NCI-H2081 (cell line): ENCODE measurements around the gene ECHS1.
"Not testable (repeated sequence)": the region's sequence is repeated elsewhere in the genome, so short reads cannot be mapped to it uniquely, and the experiment has no call there.

Experiments
- DNase-seq, 2 experiments: peaks; one replicate each; lab custom pipeline; 2025; lab: John Stamatoyannopoulos, UW

Gene ECHS1

DNA sequence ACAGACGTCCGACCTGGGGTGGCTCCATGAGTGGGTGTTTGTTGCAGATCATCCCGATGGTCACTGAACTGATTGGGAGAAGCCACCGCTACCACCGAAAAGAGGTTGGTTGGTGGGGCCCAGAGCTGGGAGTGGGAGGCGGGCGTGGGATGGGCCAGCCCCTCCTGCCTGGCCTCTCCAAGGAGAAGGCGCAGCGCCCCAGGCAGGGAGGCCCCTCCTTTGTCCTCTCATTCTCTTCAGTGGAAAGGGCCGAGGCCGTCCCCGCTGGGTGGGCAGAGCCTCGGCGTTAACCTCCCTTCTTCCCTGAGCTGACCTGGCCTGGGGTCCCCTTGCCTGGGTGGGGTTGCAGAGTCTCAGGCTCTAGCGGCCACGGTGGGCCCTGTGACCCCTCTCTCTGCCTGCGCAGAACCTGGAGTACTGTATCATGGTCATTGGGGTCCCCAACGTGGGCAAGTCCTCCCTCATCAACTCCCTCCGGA lies 26.0 kb upstream of the ECHS1 start:
- DNase-seq: no peak

DNA sequence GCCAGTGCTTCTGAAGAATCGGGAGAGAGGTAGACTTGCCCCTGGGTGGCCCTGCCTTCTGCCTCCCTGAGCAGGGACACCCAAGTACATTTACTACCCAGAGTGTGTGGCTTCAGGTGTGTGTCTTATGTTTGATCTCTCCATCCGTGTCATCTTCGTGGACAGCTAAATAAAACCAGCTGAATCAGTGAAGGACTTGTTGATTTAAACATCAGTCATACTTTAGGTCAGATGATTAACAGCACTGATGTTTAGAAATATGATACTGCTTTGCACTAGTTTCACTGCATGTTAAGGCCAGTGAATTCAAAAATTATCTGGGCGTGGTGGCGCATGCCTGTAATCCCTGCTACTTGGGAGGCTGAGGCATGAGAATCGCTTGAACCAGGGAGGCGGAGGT lies 24.8 kb upstream of the ECHS1 start:
- no peak for DNase-seq

DNA sequence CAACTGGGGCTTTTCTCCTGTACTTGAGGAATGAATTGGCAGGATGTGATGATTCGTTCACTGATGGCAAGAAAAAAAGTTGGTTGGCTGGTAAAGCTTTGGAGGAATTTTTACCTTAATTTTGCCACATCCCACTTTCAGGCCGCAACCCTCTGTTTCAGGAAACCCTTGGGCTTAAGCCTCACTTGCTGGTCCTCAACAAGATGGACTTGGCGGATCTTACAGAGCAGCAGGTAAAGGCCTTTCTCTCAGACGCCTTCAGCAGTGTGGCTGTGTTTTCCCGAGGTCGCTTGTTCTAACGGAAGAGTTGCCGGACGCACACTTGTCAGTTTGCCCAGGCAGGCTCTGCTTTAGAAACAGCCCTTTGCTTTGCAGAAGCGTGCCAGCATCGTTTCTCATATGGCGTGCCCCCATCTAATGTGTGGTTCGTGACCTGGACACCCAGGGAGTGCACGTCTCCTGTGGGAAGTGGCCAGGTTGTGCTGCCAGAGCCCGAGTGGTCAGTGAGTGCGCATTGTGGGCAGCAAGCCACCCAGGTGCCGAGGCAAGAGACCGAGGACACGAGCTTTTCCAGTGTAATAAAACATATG lies 23.0 kb upstream of the ECHS1 start:
- DNase-seq: no peak

DNA sequence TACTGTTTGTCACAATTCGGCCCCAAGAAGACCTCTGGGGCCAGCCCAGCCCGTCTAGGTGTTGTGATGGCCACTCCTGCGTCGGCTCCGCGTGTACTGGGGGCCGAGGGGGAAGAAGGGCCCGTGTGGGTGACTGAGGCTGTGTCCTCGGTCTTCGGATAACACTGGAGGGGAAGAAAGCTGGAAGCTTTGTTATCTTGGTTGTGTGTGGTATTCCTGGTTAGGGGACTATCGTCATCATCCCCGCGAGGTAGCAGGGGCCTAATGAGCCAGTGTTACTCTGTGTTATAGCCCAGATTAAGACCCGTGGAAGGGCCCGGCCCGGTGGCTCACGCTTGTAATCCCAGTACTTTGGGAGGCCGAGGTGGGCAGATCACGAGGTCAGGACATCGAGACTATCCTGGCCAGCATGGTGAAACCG lies 21.7 kb upstream of the ECHS1 start:
- no peak for DNase-seq

DNA sequence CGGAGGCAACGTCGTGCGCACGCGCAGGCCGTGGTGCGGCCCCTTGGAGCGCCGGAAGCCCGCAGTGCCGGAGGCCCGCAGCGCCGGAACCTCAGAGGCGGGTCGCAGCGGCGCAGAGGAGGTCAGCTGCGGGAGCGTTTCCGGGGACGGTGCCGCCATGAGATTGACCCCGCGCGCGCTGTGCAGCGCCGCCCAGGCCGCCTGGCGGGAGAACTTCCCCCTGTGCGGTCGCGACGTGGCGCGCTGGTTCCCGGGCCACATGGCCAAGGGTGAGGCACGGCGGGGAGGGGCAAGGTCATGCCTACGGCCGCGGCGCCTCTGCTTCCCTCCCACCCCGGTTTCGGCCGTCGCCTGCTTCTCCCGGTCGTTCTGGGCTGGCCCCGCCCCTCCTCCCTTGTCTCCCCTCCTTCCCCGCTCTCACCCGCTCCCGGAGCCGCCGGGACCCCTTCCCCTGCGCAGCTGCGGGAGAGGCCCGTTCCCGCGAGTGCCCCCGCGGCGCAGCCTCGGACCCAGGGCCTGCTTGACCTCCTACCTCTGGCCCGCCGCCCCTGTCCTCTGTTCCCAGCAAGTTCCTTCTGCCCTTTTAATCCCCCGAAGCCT lies 21.0 kb upstream of the ECHS1 start, which contains the start of gene MTG1:
TSS of gene MTG1 (plus strand) at position 94 of the 600 bp plus-strand sequence. CDS start at position 158, 64 bp downstream.
- peak; percentile 85 to 87 for DNase-seq

DNA sequence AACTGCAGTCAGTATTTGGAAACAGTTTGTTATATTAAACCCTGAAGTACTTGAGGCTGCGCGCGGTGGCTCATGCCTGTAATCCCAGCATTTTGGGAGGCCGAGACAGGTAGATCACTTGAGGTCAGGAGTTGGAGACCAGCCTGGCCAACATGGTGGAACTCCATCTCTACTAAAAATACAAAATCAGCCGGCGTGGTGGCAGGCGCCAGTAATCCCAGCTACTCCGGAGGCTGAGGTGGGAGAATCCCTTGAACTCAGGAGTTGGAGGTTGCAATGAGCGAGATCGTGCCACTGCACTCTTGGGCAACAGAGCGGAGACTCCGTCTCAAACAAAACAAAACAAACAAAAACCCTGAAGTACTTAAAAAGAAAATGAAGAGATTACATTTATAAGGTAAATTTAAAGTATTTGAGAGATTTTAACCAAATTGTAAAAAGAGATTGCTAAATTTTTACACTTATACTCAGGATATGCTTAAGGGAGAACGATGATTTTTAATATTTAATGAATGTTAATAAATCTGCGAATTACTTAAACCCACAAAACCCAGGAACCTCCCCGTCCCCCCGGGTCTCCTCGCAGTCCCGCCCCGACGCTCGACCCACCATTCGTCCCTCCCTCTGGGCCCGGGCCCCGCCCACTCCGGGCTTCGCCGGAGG lies 20.4 kb upstream of the ECHS1 start:
- DNase-seq: no peak

DNA sequence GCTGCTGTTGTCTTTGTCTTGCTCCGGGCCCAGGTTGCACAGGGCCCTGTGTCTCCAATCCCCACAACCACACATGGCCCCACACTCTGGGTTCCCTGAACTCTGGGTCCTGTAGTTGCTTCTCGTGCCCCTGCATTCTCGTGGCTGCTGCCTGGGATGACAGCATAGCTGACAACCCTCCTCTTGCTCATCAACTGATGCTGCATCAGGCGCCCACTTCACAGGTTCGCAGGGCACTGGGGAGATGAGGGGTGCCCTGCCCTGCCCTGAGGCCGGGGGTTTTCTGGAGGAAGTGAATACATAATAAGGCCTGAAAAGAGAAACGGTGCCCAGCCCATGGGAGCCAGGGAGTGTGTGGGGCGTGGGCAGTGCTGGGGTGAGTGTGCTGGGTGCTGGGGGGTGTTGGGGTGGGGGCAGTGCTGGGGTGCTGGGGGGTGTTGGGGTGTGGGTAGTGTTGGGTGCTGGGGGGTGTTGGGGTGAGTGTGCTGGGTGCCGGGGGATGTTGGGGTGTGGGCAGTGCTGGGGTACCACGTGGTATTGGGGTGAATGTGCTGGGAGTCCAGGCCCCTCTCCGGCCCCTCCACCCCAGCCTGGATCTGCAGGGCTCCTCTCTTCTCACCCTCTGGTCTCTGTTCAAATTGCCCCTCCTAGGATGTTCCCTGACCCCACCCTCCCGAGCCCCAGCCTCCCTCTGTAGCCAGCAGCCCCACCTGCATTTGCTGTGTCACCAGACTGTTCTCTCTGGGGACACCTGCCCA lies 18.8 kb upstream of the ECHS1 start:
- DNase-seq: no peak

DNA sequence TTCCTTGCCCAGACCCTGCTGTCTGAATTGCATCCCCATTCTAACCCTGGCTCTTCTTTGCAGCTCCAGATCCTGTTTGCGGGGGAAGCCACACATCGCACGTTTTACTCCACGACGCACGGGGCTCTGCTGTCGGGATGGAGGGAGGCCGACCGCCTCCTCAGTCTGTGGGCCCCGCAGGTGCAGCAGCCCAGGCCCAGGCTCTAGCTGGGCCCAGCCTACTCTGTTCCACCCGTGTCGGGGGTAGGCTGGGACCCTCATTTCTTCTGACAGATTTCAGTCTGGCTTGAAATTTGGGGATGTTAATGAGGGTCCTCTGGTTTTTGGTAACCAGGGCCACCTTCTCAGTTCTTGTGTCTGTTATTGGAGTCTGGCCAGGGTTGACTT lies 18.1 kb upstream of the ECHS1 start:
- no peak for DNase-seq

DNA sequence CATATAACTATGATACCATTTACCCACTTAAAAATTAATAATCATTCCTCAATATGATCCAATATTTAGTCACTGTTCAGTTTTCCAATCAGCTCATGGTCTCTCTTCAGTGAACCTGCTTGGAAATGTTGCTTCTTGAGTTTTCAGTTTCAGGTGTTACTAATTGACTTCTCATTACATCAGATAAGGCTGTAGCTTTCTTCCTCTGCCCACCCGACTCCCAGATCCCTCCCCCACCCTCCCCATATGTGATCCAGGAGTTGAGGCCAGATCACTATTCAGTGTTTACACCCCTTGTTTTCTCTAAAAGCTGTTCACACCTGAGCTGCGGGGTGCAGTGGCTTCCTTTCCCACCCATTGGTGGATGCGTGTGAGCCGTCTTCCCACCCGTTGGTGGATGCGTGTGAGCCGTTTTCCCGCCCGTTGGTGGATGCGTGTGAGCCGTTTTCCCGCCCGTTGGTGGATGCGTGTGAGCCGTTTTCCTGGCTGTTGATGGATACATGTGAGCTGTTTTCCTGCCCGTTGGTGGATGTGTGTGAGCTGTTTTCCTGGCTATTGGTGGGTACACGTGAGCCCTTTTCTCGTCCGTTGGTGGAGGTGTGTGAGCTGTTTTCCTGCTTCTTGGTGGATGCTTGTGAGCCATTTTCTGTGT lies 17.6 kb upstream of the ECHS1 start:
- no peak for DNase-seq

DNA sequence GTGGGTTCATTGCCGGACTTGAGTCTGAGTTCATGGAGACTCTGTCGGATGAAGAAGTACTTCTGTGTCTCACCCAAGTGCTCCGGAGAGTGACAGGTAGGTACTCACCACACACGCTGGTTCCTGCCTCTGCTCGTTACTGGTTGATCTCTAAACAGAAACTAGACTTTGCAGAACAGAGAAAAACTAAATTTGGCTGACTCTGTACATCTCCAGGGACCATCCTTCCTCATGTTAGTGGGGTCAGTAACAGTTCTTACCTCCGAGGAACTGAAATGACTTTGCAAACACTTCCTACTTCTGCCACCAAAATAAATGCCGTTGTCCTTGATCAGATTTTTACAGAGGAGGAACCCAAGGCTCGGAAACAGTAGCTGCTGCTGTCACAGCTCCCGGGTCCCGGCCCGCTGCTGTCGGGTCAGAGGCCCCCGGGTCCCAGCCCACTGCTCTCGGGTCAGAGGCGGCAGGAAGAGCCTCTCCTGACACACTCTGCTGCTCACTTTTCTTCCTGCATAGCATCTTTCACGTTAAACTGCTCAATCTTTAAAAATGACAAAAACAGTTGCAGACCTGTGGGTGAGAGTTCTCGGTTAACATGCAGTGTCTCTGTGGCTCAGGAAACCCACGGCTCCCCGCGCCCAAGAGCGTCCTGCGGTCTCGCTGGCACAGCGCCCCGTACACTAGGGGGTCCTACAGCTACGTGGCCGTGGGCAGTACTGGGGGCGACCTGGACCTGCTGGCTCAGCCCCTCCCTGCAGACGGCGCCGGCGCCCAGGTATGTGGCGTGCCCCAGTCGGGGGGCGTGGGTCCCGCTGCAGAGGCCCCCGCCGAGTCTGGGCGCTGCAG lies 16.0 kb upstream of the ECHS1 start:
- DNase-seq: no peak

DNA sequence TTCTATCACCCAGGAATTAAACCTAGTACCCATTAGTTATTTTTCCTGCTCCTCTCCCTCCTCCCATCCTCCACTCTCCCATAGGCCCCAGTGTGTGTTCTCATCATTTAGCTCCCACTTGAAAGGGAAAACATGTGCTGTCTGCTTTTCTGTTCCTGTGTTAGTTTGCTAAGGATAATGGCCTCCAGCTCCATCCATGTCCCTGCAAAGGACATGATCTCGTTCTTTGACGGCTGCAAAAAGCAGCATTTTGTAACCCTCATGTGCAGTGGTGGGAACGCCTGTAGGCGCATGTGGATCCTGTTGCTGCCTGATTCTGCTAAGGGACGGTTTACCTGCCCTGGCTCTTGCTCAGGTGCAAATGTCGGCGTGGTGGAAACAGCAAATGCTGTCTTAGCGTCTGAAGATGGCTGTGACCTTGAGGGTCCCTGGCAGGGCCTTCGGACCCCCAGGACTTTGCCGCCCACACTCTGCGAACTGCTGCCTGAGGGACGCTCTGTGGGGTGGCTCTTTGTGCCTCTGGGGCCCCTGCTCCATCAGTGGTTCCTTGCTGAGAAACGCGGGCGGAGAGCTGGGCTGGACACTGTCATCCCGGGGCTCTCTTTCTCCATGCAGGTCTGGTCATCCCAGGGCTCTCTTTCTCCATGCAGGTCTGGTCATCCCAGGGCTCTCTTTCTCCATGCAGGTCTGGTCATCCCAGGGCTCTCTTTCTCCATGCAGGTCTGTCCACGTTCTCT lies 15.2 kb upstream of the ECHS1 start:
- DNase-seq: no peak

DNA sequence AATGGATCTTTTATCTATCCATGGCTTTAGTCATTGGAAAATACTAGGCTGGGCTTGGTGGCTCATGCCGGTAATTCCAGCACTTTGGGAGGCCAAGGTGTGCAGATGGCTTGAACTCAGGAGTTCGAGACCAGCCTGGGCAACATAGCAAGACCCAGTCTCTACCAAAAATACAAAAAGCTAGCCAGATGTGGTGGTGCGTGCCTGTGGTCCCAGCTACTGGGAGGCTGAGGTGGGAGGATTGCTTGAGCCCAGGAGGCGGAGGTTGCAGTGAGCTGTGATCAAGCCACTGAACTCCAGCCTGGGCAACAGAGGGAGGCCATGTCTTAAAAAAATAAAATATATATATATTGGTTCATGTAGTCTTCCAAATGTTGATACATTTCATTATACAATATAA lies 13.8 kb upstream of the ECHS1 start:
- not testable (repeated sequence) for DNase-seq

DNA sequence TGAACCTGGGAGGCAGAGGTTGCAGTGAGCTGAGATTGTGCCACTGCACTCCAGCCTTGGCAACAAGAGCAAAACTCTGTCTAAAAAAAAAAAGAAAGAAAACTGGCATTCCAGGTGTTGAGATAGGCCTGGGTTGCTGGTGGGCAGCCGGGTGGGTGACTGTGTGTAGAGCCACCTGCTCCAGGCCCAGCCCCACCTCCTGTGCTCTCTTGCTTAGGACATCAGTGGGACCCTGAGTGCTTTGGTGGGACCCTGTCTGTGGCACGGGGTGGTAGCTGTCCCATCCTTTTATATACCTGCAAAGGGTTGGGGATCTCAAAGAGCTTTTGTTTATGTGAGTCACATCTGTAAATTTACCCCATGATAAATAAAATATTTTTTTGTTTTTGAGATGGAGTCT lies 12.1 kb upstream of the ECHS1 start:
- DNase-seq: no peak

DNA sequence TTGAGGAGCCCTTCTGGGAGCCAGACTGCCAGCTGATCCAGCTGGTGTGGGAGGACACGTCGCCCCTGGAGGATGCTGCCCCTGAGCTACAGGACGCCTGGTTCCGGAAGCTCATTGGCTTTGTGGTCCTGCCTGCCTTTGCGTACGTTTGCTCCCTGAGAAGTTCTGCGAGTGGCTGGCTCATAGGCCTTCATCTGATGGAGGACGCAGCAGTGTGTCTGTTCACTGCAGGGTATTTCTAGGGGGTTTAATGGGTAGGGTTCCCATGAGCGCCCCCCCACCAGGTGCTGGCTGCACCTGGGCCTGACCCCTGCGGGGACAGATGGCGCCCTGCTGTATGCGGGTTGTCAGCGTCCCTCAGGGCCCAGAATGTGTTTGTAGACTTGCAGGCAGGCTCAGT lies 10.9 kb upstream of the ECHS1 start:
- DNase-seq: no peak

DNA sequence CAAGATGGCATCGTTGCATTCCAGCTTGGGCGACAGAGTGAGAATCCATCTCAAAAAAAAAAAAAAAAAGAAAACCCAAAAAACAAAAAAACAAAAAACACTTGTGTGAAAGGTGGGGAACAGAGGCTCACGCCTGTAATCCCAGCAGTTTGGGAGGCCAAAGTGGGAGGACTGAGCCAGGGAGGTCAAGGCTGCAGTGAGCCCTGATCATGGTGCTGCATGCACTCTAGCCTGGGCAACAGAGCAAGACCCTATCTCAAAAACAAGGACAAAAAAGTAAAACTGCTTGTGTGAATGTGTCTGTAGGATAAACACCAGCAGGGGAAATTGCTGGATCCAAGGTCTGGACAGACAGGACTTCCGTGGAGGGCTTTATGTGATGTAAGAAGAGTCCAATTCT lies 10.4 kb upstream of the ECHS1 start:
- DNase-seq: no peak

DNA sequence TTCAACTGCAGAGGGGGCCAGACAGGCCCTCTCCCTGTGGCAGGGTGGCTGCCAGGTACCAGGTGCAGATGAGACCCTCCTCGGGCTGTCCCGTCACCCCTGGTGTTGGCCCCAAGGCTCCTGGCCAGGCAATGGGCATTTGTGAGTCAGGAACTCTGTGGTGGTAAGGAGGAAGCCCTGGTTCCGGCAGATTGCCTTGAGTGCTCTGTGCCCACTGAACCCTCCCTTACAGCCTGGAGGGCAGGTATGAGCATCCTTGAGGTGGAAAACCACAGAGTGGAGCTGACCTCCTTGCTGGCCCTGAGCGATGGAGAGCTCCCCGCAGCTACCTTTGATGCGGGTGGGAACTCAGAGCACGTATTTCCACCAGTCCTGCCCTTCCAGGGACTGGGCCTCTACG lies 7.9 kb upstream of the ECHS1 start:
- DNase-seq: no peak

DNA sequence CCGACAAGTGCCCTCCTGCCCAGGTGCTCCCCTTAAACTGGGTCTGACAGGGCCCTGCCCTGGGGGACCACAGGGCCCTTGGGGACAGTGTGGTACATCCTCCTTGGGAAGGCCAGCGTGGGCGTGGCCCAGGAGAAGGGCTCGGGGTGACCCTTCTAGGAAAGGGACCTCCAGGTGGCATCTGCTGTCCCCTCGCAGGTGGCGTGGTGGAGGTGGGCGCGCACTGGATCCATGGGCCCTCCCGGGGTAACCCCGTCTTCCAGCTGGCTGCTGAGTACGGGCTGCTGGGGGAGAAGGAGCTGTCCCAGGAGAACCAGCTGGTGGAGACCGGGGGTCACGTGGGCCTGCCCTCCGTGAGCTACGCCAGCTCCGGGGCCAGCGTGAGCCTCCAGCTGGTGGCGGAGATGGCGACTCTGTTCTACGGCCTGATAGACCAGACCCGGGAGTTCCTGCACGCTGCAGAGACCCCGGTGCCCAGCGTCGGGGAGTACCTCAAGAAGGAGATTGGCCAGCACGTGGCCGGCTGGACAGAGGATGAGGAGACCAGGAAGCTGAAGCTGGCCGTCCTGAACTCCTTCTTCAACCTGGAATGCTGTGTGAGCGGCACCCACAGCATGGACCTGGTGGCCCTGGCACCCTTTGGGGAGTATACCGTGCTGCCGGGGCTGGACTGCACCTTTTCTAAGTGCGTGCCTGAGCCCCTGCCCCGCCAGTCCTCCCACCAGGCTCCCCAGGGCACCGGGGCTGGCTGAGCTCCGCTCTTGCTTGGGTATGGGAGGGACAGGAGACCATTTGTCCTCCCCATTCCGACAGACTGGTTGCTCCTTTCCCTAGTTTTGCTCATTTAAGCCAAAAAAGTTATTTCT lies 6.9 kb upstream of the ECHS1 start:
- no peak for DNase-seq

DNA sequence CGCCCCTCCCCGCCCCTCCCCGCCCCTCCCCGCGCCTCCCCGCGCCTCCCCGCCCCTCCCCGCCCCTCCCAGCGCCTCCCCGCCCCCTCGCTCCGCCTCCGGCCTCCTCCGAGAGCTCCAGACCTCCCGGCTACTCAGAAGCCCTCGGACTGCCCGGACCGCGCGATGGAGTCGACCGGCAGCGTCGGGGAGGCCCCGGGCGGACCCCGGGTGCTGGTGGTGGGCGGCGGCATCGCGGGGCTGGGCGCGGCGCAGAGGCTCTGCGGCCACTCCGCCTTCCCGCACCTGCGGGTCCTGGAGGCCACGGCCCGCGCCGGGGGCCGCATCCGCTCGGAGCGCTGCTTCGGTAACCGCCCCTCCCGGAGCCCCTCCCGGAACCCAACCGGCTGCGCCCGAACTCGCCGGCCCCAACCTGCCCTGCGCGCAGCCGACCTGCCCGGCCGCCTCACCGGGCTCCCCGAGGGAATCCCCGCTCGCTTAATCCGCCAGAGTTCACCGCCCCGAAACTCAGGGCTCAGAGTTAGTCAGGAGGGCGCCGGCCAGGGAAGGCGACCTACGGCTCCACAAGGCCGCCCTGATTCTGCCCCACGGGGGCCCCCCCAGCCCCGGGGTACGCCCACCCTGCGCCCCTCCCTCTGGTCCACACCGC lies 6.1 kb upstream of the ECHS1 start, which contains the start of gene PAOX:
TSS of gene PAOX (plus strand) at position 111 of the 649 bp plus-strand sequence. CDS start at position 166, 55 bp downstream.
- DNase-seq: no peak
